GM23338 (cell line): ENCODE measurements around the gene ADAP1. TPM values are rescaled to one million over a fixed set of nuclear protein-coding genes. Genes with fewer than 3 reads are reported as not detected.

Experiments used
- ATAC-seq: fragments of 200-7000 bp; cut with Tn5 transposase; 3 replicates; pipeline ENCODE4 v1.9.1; 2020
- DNase-seq: peaks from one replicate; pipeline ENCODE4 v3.0.0-alpha.2; 2015; ENCODE audit warnings: low spot score
- H2AFZ ChIP-seq: fragments of 200-600 bp; sonication (generic); 2 replicates; pipeline ENCODE4 v1.8.0; 2016; ENCODE audit warnings: antibody characterized with exemption, mild to moderate bottlenecking, moderate library complexity
- H3F3A ChIP-seq: fragments of 200-600 bp; sonication (generic); replicated peaks from 2 replicates; pipeline ENCODE4 v1.8.0; 2017; ENCODE audit warnings: antibody characterized with exemption, mixed run types, low read depth
- H3K27ac ChIP-seq: fragments of 200-600 bp; sonication (generic); 2 replicates; pipeline ENCODE4 v1.6.1; 2016; ENCODE audit warnings: low read depth
- H3K27me3 ChIP-seq: fragments of 200-600 bp; sonication (generic); 2 replicates; pipeline ENCODE4 v1.8.0; 2016; ENCODE audit warnings: mild to moderate bottlenecking, mixed run types, moderate library complexity; ENCODE audit not compliant: insufficient read depth
- H3K36me3 ChIP-seq: fragments of 200-600 bp; sonication (generic); 2 replicates; pipeline ENCODE4 v1.8.0; 2016; ENCODE audit warnings: mild to moderate bottlenecking; ENCODE audit not compliant: insufficient read depth
- H3K4me1 ChIP-seq: fragments of 200-600 bp; sonication (generic); 2 replicates; pipeline ENCODE4 v1.8.0; 2016; ENCODE audit warnings: mild to moderate bottlenecking, moderate library complexity; ENCODE audit not compliant: insufficient read depth
- H3K4me2 ChIP-seq: fragments of 200-600 bp; sonication (generic); 2 replicates; pipeline ENCODE4 v1.7.1; 2017; ENCODE audit warnings: mixed run types
- H3K4me3 ChIP-seq: fragments of 200-600 bp; sonication (generic); 2 replicates; pipeline ENCODE4 v1.6.1; 2016; ENCODE audit warnings: mixed run types
- H3K79me2 ChIP-seq: fragments of 200-600 bp; sonication (generic); replicated peaks from 2 replicates; pipeline ENCODE4 v1.8.0; 2017; ENCODE audit warnings: mild to moderate bottlenecking; ENCODE audit not compliant: insufficient read depth
- H3K9me2 ChIP-seq: fragments of 200-600 bp; sonication (generic); 2 replicates; pipeline ENCODE4 v1.8.0; 2017; ENCODE audit not compliant: insufficient read depth
- H4K20me1 ChIP-seq: fragments of 200-600 bp; sonication (generic); replicated peaks from 2 replicates; pipeline ENCODE4 v1.8.0; 2017; ENCODE audit warnings: mild to moderate bottlenecking; ENCODE audit not compliant: insufficient read depth
- H3K27ac Mint-ChIP-seq: 2 replicates; pipeline ENCODE4 v1.8.0; 2020; ENCODE audit warnings: inconsistent platforms, mild to moderate bottlenecking, moderate library complexity, mixed read lengths
- H3K27me3 Mint-ChIP-seq: 3 replicates; pipeline ENCODE4 v1.8.0; 2022; ENCODE audit warnings: low read depth, mild to moderate bottlenecking, moderate library complexity, mixed read lengths, inconsistent platforms; ENCODE audit not compliant: insufficient read depth, poor library complexity
- H3K36me3 Mint-ChIP-seq: 3 replicates; pipeline ENCODE4 v1.8.0; 2021; ENCODE audit warnings: low read depth, mild to moderate bottlenecking, inconsistent platforms, moderate library complexity, mixed read lengths
- H3K4me1 Mint-ChIP-seq: 3 replicates; pipeline ENCODE4 v1.8.0; 2020; ENCODE audit warnings: mild to moderate bottlenecking, inconsistent platforms, mixed read lengths
- H3K4me3 Mint-ChIP-seq: 3 replicates; pipeline ENCODE4 v1.8.0; 2021; ENCODE audit warnings: moderate library complexity, mild to moderate bottlenecking, inconsistent platforms, mixed read lengths
- H3K9me3 Mint-ChIP-seq: 3 replicates; pipeline ENCODE4 v1.8.0; 2020; ENCODE audit warnings: moderate library complexity, mild to moderate bottlenecking, inconsistent platforms, mixed read lengths
- CREB1 ChIP-seq: fragments of 250-450 bp; sonication (Bioruptor Pico); IDR thresholded peaks from 2 replicates; pipeline ENCODE4 v1.5.0; 2020; ENCODE audit warnings: low read depth, mild to moderate bottlenecking, moderate library complexity
- CTCF ChIP-seq, 2 experiments: fragments of 200-600 bp in 1 of 2; sonication (generic) in 1 of 2; conservative IDR thresholded peaks; 2 replicates each; pipeline versions ENCODE4 v1.5.1 to v1.6.1; 2016 to 2017; ENCODE audit warnings: antibody characterized with exemption in 2 of 2, low read depth in 2 of 2, mild to moderate bottlenecking in 2 of 2, moderate library complexity in 1 of 2
- EZH2 ChIP-seq: fragments of 200-600 bp; sonication (generic); IDR thresholded peaks from one replicate; pipeline ENCODE4 v1.8.0; 2017; ENCODE audit warnings: antibody characterized with exemption, mild to moderate bottlenecking, low read depth; ENCODE audit not compliant: unreplicated experiment
- EZH2phosphoT487 ChIP-seq: fragments of 200-600 bp; sonication (generic); IDR thresholded peaks from one replicate; pipeline ENCODE4 v1.8.1; 2018; ENCODE audit warnings: antibody characterized with exemption; ENCODE audit not compliant: unreplicated experiment
- JUNB ChIP-seq: IDR thresholded peaks from one replicate; pipeline ENCODE4 v1.6.1; 2016; ENCODE audit warnings: antibody characterized with exemption; ENCODE audit not compliant: unreplicated experiment
- NANOG ChIP-seq: IDR thresholded peaks from 2 replicates; pipeline ENCODE4 v1.6.1; 2016; ENCODE audit warnings: antibody characterized with exemption, borderline replicate concordance
- POLR2AphosphoS5 ChIP-seq: IDR thresholded peaks from 2 replicates; pipeline ENCODE4 v1.6.1; 2016; ENCODE audit warnings: antibody characterized with exemption, low read depth
- STAT1 ChIP-seq: IDR thresholded peaks from one replicate; pipeline ENCODE4 v1.6.1; 2016; ENCODE audit warnings: antibody characterized with exemption; ENCODE audit not compliant: unreplicated experiment
- ZNF114 ChIP-seq: fragments of 250-450 bp; sonication (Bioruptor Pico); IDR thresholded peaks from 2 replicates; pipeline ENCODE4 v1.5.0; 2020; ENCODE audit warnings: mild to moderate bottlenecking, moderate library complexity
- ZNF331 ChIP-seq: fragments of 250-450 bp; sonication (Bioruptor Pico); IDR thresholded peaks from 2 replicates; pipeline ENCODE4 v1.5.0; 2020; ENCODE audit warnings: low read depth, mild to moderate bottlenecking, moderate library complexity
- ZNF462 ChIP-seq: fragments of 250-450 bp; sonication (Bioruptor Pico); IDR thresholded peaks from 2 replicates; pipeline ENCODE4 v1.5.0; 2020; ENCODE audit warnings: mild to moderate bottlenecking, moderate library complexity
- polyA plus RNA-seq: library from polyadenylated mRNA; unstranded; fragments of >200 nt; fragmentation: Nextera tagmentation; extraction: Ambion mirVana; gene quantifications from 2 replicates; pipeline ENCODE4 v1.2.1, GENCODE V29; 2016
- total RNA-seq: library from RNA; depleted of rRNA; stranded (reverse); fragments of >200 nt; shearing (Covaris generic); gene quantifications from 2 replicates; pipeline ENCODE4 v1.2.3, GENCODE V29; 2014
- TF ChIP-seq, protein P1 (sequence below): IDR thresholded peaks from 2 replicates; pipeline ENCODE4 v1.6.1; 2016; ENCODE audit warnings: antibody characterized with exemption
- TF ChIP-seq, protein P2 (sequence below): IDR thresholded peaks from one replicate; pipeline ENCODE4 v1.6.1; 2018; ENCODE audit warnings: antibody characterized with exemption; ENCODE audit not compliant: unreplicated experiment

ADAP1 gene
- total and polyA plus RNA-seq, 2 experiments from 2014 or later = 2.2 to 9.6 TPM

GRCh38 chr7:898460-898854, 56.0 kb downstream of the ADAP1 start:
- Histone ChIP-seq H3K27me3 (no peaks in the 10 kb centered on the region), H3K36me3 (no peaks in the 10 kb centered on the region), H3K27ac (no peak overlapping the region), H3K9me2 (no peaks in the 10 kb centered on the region), H2AFZ (no peak overlapping the region), H4K20me1 (no peaks in the 10 kb centered on the region), H3K4me2 (no peak overlapping the region), H3K4me3 (no peak overlapping the region), H3K4me1 (no peaks in the 10 kb centered on the region), H3K79me2 (no peaks in the 10 kb centered on the region), H3F3A (0 out of 2 replicates have a peak, but pooled peaks cover 4% of the 10 kb centered on the region)
- Mint-ChIP-seq H3K4me3 (no peak overlapping the region), H3K4me1 (no peaks in the 10 kb centered on the region; the same call in 2 of the 3 replicates), H3K27ac (no peak overlapping the region), H3K27me3 (peaks cover 10% of the 10 kb centered on the region), H3K9me3 (no peaks in the 10 kb centered on the region), H3K36me3 (peaks cover 29% of the 10 kb centered on the region)
- TF ChIP-seq STAT1 (no peak), POLR2AphosphoS5 (no peak), JUNB (no peak), ZNF462 (CRISPR knock-in tag) (no peak), ZNF114 (CRISPR knock-in tag) (no peak), EZH2phosphoT487 (no peak), ZNF331 (CRISPR knock-in tag) (no peak), CTCF (conservative IDR thresholded peaks at IDR 0.05; ENCODE audit: low read depth in 2 of 2) (no peak), EZH2 (no peak), NANOG (no peak), CREB1 (CRISPR knock-in tag) (no peak)
- TF ChIP-seq, protein P1, sequence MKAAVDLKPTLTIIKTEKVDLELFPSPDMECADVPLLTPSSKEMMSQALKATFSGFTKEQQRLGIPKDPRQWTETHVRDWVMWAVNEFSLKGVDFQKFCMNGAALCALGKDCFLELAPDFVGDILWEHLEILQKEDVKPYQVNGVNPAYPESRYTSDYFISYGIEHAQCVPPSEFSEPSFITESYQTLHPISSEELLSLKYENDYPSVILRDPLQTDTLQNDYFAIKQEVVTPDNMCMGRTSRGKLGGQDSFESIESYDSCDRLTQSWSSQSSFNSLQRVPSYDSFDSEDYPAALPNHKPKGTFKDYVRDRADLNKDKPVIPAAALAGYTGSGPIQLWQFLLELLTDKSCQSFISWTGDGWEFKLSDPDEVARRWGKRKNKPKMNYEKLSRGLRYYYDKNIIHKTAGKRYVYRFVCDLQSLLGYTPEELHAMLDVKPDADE = no peak
- TF ChIP-seq, protein P2, sequence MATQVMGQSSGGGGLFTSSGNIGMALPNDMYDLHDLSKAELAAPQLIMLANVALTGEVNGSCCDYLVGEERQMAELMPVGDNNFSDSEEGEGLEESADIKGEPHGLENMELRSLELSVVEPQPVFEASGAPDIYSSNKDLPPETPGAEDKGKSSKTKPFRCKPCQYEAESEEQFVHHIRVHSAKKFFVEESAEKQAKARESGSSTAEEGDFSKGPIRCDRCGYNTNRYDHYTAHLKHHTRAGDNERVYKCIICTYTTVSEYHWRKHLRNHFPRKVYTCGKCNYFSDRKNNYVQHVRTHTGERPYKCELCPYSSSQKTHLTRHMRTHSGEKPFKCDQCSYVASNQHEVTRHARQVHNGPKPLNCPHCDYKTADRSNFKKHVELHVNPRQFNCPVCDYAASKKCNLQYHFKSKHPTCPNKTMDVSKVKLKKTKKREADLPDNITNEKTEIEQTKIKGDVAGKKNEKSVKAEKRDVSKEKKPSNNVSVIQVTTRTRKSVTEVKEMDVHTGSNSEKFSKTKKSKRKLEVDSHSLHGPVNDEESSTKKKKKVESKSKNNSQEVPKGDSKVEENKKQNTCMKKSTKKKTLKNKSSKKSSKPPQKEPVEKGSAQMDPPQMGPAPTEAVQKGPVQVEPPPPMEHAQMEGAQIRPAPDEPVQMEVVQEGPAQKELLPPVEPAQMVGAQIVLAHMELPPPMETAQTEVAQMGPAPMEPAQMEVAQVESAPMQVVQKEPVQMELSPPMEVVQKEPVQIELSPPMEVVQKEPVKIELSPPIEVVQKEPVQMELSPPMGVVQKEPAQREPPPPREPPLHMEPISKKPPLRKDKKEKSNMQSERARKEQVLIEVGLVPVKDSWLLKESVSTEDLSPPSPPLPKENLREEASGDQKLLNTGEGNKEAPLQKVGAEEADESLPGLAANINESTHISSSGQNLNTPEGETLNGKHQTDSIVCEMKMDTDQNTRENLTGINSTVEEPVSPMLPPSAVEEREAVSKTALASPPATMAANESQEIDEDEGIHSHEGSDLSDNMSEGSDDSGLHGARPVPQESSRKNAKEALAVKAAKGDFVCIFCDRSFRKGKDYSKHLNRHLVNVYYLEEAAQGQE = no peak
- DNase-seq (no peak), ATAC-seq (no peak; the same call in 2 of the 3 replicates)
